Activated CD8-positive, alpha-beta memory T cell treated with anti-CD3 and anti-CD28 coated beads, Interleukin-2, amount 50 U/mL, for 48 hours (primary cell): ENCODE measurements around the gene SLC39A3.

Experiments used
- DNase-seq: peaks from one replicate; pipeline ENCODE4 v3.0.0-alpha.2; 2020

Gene SLC39A3

DNA sequence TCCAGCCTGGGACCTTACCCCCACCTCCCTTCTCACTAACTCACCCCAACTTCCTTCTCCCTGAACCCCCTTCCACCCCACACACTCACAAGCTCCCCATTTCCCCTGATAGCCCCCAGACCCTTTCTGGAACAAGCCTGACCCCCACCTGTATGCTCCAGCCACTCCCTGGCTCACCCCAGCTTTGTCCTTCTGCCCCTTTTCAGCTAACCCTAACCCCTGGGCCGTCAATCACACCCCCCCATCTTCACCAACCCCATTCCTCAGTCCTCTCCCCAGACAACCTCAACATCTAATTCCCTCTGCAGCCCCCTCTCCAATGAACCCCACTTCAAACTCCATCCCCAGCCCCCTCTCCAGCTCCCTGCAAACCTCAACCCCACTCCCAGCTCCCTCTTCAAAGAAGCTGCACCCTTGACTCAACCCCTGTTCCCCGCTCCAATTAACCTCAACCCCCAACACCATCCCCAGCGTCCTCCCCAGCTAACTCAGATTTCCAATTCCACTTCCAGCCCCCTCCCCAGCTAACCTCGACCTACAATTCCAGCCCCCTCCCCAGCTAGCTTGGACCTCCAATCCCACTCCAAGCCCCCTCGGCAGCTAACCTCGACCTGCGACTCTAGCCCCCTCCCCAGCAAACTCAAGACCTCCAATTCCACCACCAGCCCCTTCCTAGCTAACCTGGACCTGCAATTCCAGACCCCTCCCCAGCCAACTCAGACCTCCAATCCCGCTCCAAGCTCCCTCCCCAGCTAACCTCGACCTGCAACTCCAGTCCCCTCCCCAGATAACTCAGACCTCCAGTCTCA lies 38.3 kb downstream of the SLC39A3 start:
- no peak for DNase-seq

DNA sequence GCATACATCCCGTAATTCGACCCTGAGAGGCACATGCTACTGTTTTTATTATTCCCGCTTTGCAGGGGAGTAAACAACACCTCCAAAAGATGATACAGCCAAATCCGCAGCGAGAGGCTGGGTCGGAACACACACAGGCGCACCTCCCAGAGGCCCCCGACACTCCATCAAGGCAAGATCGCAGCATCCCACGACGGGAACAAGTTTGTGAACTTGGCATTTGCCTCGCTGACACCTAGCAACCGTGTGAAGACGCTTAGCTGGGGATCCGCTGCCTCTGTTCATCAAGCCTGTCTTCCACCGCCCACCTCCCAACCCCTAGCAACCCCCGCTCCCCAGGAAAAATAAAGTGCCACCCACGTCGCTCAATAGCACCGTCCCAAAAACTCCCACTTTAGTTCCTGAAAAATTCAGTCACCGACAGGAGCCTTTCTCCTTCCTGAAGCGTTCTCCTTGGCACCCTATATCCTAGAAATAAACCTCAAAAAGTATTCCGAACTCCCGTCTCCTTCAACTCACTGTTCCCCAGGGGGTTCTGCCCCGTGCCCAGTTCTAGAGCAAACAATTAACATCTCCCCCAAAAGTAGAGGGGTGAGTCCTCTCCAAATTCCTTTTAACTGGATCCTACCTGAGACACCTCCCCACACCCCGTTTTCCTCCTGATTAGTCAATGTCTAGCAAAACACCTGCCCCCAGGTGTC lies 39.0 kb downstream of the SLC39A3 start:
- no peak for DNase-seq

DNA sequence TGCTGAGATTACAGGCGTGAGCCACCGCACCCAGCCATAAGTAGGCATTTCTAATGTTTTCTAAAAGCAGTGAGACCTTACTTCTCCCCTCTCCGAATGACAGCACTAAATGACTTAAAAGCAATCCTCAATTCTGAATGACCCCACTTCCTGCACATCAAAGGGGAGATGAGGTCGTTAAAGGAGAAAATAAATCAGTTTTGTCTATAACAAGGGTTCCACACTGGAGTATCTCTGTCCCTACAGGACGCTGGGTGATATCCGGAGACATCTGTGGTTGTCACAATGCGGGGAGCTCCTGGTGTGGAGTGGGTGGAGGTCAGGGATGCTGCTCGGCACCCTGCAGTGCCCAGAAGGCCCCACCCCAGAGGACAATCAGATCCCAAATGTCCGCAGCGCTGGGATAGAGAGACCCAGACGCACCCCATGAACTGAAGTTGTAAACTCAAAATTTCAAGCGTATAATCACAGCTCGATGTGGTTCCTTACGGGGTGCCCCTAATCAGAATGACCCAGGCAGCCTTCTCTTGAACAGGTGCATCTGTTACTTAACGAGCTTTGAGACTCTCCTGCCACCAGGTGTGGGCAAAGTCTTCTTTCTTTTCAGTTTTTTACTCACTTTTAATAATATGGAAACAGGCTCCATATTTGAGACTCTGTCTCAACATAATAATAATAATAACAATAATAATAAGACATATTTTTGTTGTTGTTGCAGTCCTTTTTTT lies 40.2 kb downstream of the SLC39A3 start:
- DNase-seq, result no peak

DNA sequence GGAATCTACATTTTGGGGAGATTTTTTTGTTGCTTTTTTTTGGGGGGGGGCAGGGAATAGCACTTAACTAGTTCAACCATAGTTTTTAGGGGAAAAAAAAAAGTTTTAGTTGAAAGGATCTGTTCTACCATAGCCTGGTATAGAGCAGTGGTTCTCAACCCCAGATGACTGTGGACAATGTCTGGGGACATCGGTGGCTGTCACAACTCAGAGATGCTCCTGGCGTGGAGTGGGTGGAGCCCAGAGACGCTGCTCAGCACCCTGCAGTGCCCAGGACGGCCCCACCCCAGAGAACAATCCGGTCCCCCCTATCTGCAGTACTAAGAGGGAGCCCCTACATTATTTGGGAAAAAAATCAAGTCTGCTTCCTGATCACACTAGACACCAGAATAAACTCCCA lies 45.6 kb downstream of the SLC39A3 start:
- no peak for DNase-seq

DNA sequence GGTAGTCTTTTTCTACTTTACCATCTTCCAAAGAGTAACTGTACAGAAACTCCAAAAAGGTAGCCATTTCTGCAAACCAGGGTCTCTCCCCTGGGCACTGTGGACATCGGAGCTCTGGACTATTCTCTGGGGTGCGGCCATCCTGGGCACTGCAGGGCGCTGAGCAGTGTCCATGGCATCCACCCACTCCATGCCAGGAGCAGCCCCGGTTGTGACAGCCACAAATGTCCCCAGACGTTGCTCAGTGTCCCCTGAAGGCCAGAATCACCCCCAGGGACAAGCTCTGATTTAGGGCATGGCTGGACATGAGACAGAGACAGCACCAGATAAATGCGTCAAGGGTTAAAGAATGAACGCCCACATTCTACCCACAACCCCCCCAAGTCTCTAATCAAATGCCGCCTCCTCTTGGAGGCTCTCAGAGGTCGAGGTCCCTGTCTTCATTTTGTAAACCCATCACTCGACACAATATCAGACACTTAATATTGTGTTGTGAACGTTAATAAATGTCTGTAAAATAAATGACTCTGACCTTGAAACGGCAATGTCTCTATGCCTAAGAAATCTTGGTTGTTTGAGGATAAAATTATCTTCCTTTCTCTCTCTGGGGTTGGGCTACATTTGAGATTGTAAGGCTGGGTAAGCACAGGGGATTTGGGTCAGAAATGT lies 46.2 kb downstream of the SLC39A3 start:
- DNase-seq, result no peak

DNA sequence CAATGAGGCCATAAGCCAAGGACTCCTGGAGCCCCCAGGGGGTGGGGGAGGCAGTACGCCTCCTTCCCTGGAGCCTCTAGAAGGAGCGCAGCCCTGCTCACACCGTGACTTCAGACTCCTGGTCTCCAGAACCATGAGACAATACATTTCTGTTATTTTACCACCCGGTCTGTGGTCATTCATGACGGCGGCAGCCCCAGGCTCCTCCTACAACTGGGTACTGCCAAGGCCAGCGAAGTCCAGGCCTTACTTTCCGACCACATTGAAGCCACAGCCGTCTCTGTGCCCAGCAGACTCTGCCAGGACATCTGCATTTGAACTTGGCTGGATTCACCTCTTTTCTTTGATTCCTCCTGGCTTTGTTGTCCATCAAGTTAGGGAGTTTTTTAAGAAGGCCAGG lies 47.9 kb downstream of the SLC39A3 start:
- no peak for DNase-seq

DNA sequence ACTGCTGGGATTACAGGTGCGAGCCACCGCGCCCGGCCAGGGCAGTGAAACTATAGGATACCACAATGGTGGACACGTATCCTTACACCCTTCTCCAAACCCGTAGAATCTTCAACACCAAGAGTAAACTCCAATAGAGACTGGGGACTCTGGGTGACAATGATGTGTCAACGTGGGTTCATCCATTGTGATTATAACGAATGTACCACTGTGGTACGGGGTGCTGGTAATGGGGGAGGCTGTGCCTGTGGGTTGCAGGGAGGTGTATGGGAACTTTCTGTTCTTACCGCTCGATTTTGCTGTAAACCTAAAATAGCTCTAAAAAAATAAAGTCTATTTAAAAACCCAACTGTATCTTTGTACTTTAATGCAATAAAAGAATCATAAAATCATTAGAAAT lies 49.0 kb downstream of the SLC39A3 start:
- no peak for DNase-seq

DNA sequence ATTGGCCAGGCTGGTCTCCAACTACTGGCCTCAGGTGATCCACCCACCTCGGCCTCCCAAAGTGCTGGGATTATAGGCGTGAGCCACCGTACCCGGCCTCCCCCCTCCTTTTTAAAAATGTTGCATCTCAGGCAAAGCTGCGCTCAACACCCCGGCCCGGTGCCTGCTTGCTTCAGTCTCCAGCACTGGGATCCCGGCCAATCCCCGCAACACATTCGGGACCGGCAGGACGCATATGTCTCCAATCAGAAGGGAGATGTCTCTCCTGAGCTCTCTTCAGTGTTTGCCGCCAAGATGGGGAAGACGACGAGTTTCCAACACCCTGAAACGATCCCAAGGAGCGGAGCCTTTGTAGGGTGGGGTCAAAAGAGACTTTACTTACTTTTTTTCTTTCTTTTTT lies 53.5 kb downstream of the SLC39A3 start:
- DNase-seq, result no peak

DNA sequence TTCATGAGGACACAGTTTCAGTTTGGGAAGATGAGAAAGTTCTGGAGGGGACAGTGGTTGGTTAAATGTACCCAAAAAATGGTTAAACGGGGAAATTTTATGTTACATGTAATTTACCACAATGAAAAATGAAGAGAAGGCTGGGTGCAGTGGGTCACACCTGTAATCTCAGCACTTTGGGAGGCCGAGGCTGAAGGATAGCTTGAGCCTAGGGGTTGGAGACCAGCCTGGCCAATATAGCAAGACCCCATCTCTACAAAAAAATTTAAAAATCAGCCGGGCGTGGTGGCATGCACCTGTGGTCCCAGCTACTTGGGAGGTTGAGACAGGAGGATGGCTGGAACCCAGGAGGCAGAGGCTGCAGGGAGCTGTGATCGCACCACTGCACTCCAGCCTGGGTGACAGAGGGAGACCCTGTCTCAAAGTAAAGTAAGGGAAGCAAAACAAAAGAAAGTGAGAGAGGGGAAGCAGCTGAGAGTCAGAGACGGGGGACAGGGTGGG lies 54.6 kb downstream of the SLC39A3 start:
- no peak for DNase-seq

DNA sequence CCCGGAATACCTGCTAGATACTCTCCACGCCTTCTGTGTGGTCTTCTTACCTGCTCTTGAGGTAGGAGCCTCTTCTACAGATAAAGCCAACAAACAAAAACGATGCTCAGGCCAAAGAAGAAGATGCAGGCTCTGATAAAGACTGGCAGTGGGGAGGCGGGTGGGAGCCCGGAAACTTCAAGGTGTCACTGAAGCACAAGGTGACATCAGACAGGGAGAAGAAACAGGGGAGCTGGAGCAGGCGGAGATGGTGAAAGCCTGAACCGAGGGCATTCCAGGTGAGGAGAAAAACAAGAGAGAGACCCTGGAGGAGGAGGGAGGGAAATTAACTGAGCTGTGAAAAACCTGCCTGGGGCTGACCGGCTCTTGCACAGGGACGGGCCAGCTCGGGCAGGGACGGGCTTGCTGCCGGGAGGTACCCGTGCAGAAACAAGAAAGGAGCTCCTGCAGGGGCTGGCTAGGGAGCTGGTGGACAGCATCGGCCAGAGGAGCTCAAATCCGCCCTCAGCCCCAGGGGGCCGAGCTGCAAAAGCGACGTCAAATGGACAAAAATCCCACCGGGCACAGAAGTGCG lies 56.3 kb downstream of the SLC39A3 start:
- no peak for DNase-seq
